NCI-H446 (cell line): Measurements from ENCODE around the gene OR13G1.
A peak's percentile ranks its signal among the peaks of the same experiment; 100 is the strongest.
"Not testable (repeated sequence)": the region's sequence is repeated elsewhere in the genome, so short reads cannot be mapped to it uniquely, and the experiment has no call there.

Experiments
- DNase-seq, 2 experiments: peaks; one replicate each; lab custom pipeline; 2025; lab: John Stamatoyannopoulos, UW

Gene OR13G1, protein sequence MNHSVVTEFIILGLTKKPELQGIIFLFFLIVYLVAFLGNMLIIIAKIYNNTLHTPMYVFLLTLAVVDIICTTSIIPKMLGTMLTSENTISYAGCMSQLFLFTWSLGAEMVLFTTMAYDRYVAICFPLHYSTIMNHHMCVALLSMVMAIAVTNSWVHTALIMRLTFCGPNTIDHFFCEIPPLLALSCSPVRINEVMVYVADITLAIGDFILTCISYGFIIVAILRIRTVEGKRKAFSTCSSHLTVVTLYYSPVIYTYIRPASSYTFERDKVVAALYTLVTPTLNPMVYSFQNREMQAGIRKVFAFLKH

DNA sequence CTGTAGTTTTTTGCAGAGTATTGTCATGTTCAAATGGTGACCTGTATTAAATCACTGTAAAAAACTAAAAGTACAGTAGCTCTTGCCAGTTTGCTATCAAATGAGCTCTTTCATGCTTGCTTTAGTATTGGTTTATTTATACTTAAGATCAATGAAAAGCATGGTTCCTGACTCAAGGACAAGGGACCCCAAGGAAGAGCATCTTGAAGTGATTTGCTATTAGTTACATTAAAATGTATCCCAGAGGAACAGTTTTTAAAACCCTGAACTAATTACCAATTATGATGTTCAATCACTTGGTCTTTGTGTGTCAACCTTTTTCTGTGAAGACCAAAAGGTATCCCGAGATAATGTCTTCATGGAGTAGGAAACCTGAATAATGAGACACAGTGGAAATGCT lies at the start of gene OR13G1:
Gene OR13G1, minus strand, starts transcription at position 101 of the 400 bp plus-strand sequence. CDS start 6,698 bp downstream, outside the sequence.
- no peak for DNase-seq

- DNase-seq, result no peak
These were observed 41.7 kb upstream of the OR13G1 start for GRCh38 chr1:247721222-247721621.

DNA sequence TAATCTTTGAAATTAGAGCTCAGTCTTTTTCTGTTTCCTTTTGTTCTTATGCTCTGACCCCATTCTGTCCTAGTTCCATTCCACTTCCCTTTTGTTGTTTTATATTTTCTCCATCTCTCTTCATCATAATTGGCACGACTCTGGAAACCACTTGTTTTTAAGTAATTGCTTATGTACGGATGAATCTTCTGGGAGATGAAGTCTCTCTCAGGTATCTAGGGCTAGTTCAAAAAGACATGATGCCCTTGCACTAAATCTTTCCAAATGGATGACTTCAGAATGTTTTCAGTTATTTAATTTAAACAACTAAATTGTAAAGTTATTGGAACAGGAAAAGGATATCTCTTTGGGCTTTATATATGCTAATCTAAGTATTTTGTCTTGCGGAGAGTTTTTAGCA lies 37.0 kb upstream of the OR13G1 start, which contains the start of gene OR6F1:
Gene OR6F1, minus strand, starts transcription at position 101 of the 400 bp plus-strand sequence. CDS start 3,891 bp downstream, outside the sequence.
- DNase-seq, result no peak

- DNase-seq, result no peak
These were observed 34.2 kb upstream of the OR13G1 start for GRCh38 chr1:247713753-247714152.

DNA sequence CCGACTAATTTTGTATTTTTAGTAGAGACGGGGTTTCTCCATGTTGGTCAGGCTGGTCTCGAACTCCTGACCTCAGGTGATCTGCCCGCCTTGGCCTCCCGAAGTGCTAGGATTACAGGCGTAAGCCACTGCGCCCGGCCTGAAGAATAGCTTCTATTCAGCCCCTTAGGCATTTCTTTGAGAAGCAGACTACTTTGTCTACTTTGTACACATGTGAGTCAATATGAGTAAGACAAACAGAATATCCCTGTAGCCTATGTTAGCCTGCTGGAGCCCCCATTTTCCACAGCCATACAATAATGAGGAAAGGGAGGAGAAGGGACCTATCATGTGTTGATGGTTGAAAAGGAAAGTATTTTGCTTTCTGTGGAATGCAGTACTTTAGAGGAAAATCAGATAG lies 31.1 kb upstream of the OR13G1 start:
- not testable (repeated sequence) for DNase-seq

DNA sequence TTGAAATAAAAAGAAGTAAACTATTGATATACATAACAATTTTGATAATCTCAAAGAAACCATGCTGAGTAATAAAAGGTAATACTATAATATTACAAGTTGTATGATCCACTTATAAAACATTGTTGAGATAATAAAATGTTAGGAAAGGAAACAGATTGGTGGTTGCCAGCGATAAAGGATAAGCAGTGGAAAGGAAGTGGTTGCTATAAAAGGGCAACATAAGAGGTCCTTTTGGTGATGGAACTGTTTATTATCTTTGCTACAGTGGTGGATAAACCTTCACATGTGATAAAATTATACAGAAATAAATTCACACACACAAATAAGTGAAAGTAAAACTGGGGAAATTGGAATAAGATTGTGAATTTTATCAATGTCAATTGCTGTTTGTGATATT lies 21.8 kb upstream of the OR13G1 start:
- DNase-seq, result no peak

GRCh38 chr1:247681288-247681897 lies 1.9 kb upstream of the OR13G1 start:
- peak in 1 of 2 experiments; percentile 67 for DNase-seq

GRCh38 chr1:247680171-247680570 lies 632 bp upstream of the OR13G1 start:
- no peak for DNase-seq

DNA sequence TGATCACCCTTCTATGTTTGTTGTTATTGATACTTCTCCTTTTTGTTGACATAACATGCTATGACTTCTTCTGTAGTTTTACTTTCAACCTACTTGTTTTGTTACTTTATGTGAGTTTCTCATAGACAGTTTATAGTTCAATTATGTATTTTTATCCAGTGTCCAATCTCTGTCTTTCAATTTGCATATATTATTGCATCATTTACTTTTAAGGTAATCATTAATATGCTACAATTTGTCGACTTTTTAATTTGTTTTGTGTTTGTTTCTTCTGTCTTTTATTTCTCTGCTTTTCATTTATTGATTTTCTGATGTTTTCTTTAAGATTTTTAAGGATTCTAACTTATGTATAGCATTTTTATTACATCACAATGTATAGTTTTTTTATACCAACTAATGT lies 10.3 kb downstream of the OR13G1 start:
- no peak for DNase-seq

- DNase-seq, result no peak
These were observed 23.2 kb downstream of the OR13G1 start for GRCh38 chr1:247656221-247656875.

DNA sequence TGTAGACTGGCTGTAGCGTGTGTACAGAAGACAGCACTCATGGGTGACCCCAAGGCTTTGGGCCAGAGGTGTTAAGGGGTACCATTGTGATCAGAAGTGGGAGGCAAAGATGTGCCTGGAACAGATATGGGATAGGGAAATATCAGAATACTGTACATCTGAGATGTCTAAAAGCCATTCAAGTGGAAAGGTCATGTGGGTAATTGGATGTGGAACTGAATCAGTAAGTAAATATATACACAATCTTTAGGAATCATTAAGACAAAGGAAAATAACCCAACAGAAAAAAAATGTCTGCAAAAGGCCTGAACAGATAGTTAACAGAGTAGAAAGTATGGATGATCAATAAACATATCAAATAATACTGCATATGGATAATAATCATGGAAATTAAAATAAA lies 26.5 kb downstream of the OR13G1 start:
- no peak for DNase-seq

DNA sequence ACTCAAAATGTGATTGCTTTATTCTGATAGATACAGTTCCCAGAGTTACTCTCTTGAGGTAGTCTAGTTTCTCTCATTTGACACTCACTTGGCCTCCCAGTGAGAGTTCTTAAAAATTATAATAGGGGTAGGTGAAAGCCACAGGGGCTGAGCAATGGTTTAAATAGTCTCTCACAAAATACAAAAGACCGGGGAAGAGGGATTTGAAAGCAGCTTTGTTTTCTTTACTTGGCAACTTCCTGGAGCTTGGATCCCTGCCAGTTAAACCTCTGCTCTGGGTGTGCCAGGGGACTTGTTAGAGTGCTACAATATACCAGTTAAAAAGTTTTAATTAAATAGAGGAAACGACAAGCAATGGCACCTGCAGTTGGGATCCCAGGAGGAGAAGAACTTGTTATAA lies 31.7 kb downstream of the OR13G1 start:
- no peak for DNase-seq

GRCh38 chr1:247646867-247647266 lies 32.7 kb downstream of the OR13G1 start:
- no peak for DNase-seq

DNA sequence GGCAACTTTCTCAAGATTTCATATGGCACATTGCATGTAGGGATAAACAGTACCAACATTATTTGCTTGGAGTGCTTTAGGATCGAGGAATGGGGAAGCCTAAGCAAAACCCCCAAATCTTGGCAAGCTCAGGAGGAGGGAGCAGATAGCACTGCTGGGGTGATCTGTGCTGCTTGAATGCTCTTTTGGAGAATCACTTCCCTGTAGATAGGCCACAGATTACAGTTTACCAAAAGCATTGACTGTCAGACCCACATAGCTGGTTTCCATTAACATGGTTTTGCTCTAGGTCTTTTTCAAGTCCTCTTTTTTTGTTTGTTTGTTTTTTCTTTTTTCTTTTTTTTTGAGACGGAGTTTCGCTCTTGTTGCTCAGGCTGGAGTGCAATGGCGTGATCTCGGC lies 36.8 kb downstream of the OR13G1 start:
- no peak for DNase-seq

GRCh38 chr1:247639381-247639981 lies 40.1 kb downstream of the OR13G1 start:
- DNase-seq, result no peak

DNA sequence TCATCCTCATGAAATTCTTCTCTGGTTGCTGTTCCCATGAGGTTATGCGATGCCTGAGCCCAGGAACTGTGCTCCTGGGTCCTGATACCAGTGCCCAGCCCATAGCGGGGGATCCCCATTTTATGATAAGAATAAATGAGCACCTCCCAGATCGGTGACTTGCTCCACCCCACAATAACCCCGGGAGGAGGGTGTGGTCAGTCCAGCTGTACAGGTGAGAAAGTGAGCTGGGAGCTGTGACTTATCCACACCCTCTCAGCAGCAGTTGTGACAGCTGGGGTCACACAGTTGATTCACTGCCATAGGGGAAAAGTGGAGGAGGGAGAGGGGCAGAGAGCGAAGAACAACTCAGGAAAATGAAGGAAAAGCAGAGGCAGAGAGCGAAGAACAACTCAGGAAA lies 40.8 kb downstream of the OR13G1 start:
- no peak for DNase-seq

- no peak for DNase-seq
These were observed 41.5 kb downstream of the OR13G1 start for GRCh38 chr1:247638011-247638410.

DNA sequence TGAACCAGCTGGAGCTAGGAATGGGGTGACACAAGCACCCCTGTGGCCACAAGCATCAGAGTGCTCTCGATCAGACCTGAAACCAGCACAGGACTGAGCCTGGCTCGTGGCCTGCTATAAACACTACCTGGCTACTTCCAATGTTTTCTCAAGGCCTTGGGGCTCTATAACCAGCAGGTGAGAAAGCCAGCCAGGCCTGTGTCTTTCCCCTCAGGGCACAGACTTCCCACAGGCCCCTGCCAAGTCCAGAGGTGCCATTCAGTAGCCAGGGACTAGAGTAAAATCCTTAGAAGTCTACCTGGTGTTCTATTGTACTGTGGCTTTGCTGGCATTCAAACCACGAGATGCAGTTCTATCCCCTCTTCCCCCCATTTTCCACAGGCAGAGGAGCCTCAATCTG lies 51.6 kb downstream of the OR13G1 start:
- DNase-seq, result no peak
